ENCODE results near the gene PGBD2. TPM values are rescaled to one million over a fixed set of nuclear protein-coding genes. Genes with fewer than 3 reads are reported as not detected.

PGBD2 gene
- total and polyA plus RNA-seq, 9 of the 15 experiments (the other 6 are each of a cell fraction or from before 2014, with no cell fraction given) = 11.9 to 21.8 (median 14.7) TPM

DNA sequence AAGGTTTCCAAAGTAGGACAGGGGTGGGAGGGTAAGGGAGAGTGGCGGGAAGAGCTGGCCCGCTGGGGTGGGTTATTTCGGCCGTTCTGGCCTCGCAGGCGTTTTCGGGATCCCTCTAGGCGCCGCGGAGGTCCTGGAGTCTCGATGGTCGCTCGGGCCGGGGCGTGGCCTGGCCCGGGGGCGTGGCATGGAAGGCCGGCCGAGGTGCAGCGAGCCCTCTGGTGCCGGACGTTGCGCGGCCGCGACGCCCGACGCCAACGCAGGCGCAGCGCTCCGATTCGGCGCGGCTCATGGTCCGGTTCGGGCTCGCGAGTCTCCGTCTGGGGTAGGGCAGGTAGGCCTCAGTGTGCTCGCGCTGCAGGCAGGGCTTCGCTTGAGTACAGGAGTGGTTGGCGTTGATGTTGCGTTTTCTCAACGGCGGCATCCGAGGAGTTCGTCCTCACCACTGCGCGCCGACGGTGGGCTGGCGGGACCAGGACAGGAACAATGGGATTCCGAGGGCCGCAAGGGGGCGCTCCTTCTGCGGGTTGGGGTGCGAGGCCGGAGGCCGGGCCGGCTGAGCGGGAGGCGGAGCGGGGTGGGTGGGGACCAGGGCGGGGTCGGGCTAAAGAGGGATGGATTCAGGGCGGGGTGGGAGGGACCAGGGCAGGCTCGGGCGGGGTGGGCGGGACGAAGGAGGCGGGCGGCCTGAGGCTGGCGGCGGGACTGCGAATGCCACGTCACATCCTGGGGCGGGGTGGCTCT, at the start of gene PGBD2 (continued):
- peak; percentile 73; the same call in 1 of the 2 replicates for TF ChIP-seq GATAD2A (IDR thresholded peaks at IDR 0.05)
- TF ChIP-seq FOXK2 (conservative IDR thresholded peaks at IDR 0.05 in 1 of 2, IDR thresholded peaks at IDR 0.05 in 1 of 2; ENCODE audit: low read depth in 2 of 2) = no peak
- TF ChIP-seq SMARCC2 (IDR thresholded peaks at IDR 0.05; ENCODE audit: low read depth) = no peak
- TF ChIP-seq, protein P1, sequence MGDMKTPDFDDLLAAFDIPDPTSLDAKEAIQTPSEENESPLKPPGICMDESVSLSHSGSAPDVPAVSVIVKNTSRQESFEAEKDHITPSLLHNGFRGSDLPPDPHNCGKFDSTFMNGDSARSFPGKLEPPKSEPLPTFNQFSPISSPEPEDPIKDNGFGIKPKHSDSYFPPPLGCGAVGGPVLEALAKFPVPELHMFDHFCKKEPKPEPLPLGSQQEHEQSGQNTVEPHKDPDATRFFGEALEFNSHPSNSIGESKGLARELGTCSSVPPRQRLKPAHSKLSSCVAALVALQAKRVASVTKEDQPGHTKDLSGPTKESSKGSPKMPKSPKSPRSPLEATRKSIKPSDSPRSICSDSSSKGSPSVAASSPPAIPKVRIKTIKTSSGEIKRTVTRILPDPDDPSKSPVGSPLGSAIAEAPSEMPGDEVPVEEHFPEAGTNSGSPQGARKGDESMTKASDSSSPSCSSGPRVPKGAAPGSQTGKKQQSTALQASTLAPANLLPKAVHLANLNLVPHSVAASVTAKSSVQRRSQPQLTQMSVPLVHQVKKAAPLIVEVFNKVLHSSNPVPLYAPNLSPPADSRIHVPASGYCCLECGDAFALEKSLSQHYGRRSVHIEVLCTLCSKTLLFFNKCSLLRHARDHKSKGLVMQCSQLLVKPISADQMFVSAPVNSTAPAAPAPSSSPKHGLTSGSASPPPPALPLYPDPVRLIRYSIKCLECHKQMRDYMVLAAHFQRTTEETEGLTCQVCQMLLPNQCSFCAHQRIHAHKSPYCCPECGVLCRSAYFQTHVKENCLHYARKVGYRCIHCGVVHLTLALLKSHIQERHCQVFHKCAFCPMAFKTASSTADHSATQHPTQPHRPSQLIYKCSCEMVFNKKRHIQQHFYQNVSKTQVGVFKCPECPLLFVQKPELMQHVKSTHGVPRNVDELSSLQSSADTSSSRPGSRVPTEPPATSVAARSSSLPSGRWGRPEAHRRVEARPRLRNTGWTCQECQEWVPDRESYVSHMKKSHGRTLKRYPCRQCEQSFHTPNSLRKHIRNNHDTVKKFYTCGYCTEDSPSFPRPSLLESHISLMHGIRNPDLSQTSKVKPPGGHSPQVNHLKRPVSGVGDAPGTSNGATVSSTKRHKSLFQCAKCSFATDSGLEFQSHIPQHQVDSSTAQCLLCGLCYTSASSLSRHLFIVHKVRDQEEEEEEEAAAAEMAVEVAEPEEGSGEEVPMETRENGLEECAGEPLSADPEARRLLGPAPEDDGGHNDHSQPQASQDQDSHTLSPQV (IDR thresholded peaks at IDR 0.05) = peak; percentile 67; the same call in 1 of the 2 replicates
- no peak for TF ChIP-seq CC2D1A (IDR thresholded peaks at IDR 0.05)
- TF ChIP-seq ZNF140 (CRISPR knock-in tag; IDR thresholded peaks at IDR 0.05) = no peak
- TF ChIP-seq HDAC8 (tag; IDR thresholded peaks at IDR 0.05) = peak; percentile 36; the same call in 1 of the 2 replicates
- TF ChIP-seq, protein P2, sequence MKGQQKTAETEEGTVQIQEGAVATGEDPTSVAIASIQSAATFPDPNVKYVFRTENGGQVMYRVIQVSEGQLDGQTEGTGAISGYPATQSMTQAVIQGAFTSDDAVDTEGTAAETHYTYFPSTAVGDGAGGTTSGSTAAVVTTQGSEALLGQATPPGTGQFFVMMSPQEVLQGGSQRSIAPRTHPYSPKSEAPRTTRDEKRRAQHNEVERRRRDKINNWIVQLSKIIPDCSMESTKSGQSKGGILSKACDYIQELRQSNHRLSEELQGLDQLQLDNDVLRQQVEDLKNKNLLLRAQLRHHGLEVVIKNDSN (CRISPR knock-in tag; IDR thresholded peaks at IDR 0.05) = no peak; the same call in 1 of the 2 replicates
- TF ChIP-seq ZNF584 (CRISPR knock-in tag; IDR thresholded peaks at IDR 0.05; ENCODE audit: low read depth) = no peak
- TF ChIP-seq HDAC6 (IDR thresholded peaks at IDR 0.05; ENCODE audit: low read depth, low read length) = 0 out of 2 replicates have a peak, but pooled peaks have one; percentile 70
- no peak for TF ChIP-seq ZKSCAN8 (CRISPR knock-in tag; IDR thresholded peaks at IDR 0.05)
- TF ChIP-seq TCF7L2 (IDR thresholded peaks at IDR 0.05; ENCODE audit: low read depth, low read length) = no peak
- TF ChIP-seq CXXC5 (CRISPR knock-in tag; IDR thresholded peaks at IDR 0.05) = peak; percentile 97
- peak; percentile 93; the same call in 1 of the 2 replicates for TF ChIP-seq NR1H2 (CRISPR knock-in tag; IDR thresholded peaks at IDR 0.05)
- TF ChIP-seq CBX1 (IDR thresholded peaks at IDR 0.05; ENCODE audit: low read depth) = peak; percentile 95
- TF ChIP-seq POLR2A (conservative IDR thresholded peaks at IDR 0.05) = peak; percentile 94
- TF ChIP-seq BMI1 (IDR thresholded peaks at IDR 0.05; ENCODE audit: low read length) = no peak
- TF ChIP-seq ZNF274 (IDR thresholded peaks at IDR 0.05; ENCODE audit: borderline replicate concordance, low read depth, low read length) = peak; percentile 46; the same call in 1 of the 2 replicates
- TF ChIP-seq MEIS2 (IDR thresholded peaks at IDR 0.05; ENCODE audit: partially characterized antibody) = no peak
- TF ChIP-seq, protein P3, sequence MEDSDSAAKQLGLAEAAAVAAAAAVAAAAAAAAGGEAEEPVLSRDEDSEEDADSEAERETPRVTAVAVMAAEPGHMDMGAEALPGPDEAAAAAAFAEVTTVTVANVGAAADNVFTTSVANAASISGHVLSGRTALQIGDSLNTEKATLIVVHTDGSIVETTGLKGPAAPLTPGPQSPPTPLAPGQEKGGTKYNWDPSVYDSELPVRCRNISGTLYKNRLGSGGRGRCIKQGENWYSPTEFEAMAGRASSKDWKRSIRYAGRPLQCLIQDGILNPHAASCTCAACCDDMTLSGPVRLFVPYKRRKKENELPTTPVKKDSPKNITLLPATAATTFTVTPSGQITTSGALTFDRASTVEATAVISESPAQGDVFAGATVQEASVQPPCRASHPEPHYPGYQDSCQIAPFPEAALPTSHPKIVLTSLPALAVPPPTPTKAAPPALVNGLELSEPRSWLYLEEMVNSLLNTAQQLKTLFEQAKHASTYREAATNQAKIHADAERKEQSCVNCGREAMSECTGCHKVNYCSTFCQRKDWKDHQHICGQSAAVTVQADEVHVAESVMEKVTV (CRISPR knock-in tag; IDR thresholded peaks at IDR 0.05) = peak; percentile 56
- no peak for TF ChIP-seq PRMT5 (CRISPR knock-in tag; IDR thresholded peaks at IDR 0.05)
